IMR-90 (cell line): Measurements from ENCODE around the gene ACAD9. TPM values are rescaled to one million over a fixed set of nuclear protein-coding genes. Genes with fewer than 3 reads are reported as not detected.

Experiments used
- ATAC-seq: fragments of 200-7000 bp; cut with Tn5 transposase; 2 replicates; pipeline ENCODE4 v1.9.1; 2020; ENCODE audit warnings: low read depth, mild to moderate bottlenecking, moderate library complexity
- BruUV-seq: library from RNA; stranded (reverse); fragments of 400-500 nt; replicated peaks from 2 replicates; lab custom pipeline; 2021; lab: Mats Ljungman, UMichigan
- CTCF ChIA-PET: fragments of 300-600 bp; formaldehyde crosslinking; extraction: SDS; loops from one replicate; lab custom pipeline; 2021; ENCODE audit warnings: antibody characterized with exemption; lab: Yijun Ruan, JAX
- POLR2A ChIA-PET: fragments of 300-600 bp; sonication (Branson Sonifier 250); formaldehyde crosslinking; loops from one replicate; lab custom pipeline; 2022; ENCODE audit warnings: antibody characterized with exemption; ENCODE audit not compliant: unreplicated experiment; lab: Charles Lee
- DNase-seq: peaks from one replicate; pipeline ENCODE4 v3.0.0; 2013
- H2AFZ ChIP-seq: replicated peaks from 2 replicates; pipeline ENCODE3; 2013; ENCODE audit warnings: low read length, mild to moderate bottlenecking; ENCODE audit not compliant: poor library complexity
- H2AK5ac ChIP-seq: 2 replicates; pipeline ENCODE4 v1.6.1; 2013; ENCODE audit warnings: low read depth, low read length, inconsistent platforms
- H2AK9ac ChIP-seq: replicated peaks from 2 replicates; pipeline ENCODE3; 2013; ENCODE audit warnings: mild to moderate bottlenecking, low read depth, low read length, moderate library complexity; ENCODE audit not compliant: poor library complexity
- H2BK120ac ChIP-seq: 2 replicates; pipeline ENCODE4 v1.6.1; 2013; ENCODE audit warnings: low read depth, low read length, inconsistent platforms
- H2BK15ac ChIP-seq: 3 replicates; pipeline ENCODE4 v1.6.1; 2013; ENCODE audit warnings: low read depth, low read length, inconsistent platforms
- H2BK20ac ChIP-seq: 2 replicates; pipeline ENCODE4 v1.6.1; 2013; ENCODE audit warnings: low read depth, mild to moderate bottlenecking, inconsistent platforms, low read length, moderate library complexity
- H2BK5ac ChIP-seq: 2 replicates; pipeline ENCODE4 v1.6.1; 2013; ENCODE audit warnings: mild to moderate bottlenecking, low read depth, low read length, inconsistent platforms; ENCODE audit not compliant: poor library complexity, severe bottlenecking
- H3K14ac ChIP-seq: replicated peaks from 2 replicates; pipeline ENCODE4 v1.6.1; 2013; ENCODE audit warnings: low read depth, low read length, inconsistent platforms
- H3K18ac ChIP-seq: 2 replicates; pipeline ENCODE4 v1.6.1; 2013; ENCODE audit warnings: low read depth, low read length, control low read depth
- H3K23ac ChIP-seq: 2 replicates; pipeline ENCODE4 v1.6.1; 2013; ENCODE audit warnings: low read depth, low read length, inconsistent platforms
- H3K27ac ChIP-seq: 2 replicates; pipeline ENCODE4 v1.5.1; 2013; ENCODE audit warnings: mild to moderate bottlenecking, control low read depth, low read length; ENCODE audit not compliant: insufficient read depth
- H3K27me3 ChIP-seq: 2 replicates; pipeline ENCODE4 v1.6.1; 2013; ENCODE audit warnings: low read length; ENCODE audit not compliant: control insufficient read depth, insufficient read depth
- H3K36me3 ChIP-seq: 2 replicates; pipeline ENCODE4 v1.6.1; 2013; ENCODE audit warnings: low read length, mixed read lengths; ENCODE audit not compliant: control insufficient read depth, insufficient read depth
- H3K4ac ChIP-seq: 2 replicates; pipeline ENCODE4 v1.6.1; 2013; ENCODE audit warnings: low read depth, low read length, inconsistent platforms
- H3K4me1 ChIP-seq: 2 replicates; pipeline ENCODE4 v1.6.1; 2013; ENCODE audit warnings: low read length, mixed read lengths; ENCODE audit not compliant: control insufficient read depth, insufficient read depth
- H3K4me2 ChIP-seq: 2 replicates; pipeline ENCODE4 v1.6.1; 2013; ENCODE audit warnings: low read depth, mild to moderate bottlenecking, control low read depth, low read length, moderate library complexity
- H3K4me3 ChIP-seq: 2 replicates; pipeline ENCODE4 v1.5.1; 2013; ENCODE audit warnings: low read depth, mild to moderate bottlenecking, control low read depth, low read length, moderate library complexity; ENCODE audit not compliant: insufficient read depth
- H3K56ac ChIP-seq: 2 replicates; pipeline ENCODE4 v1.6.1; 2013; ENCODE audit warnings: low read length, inconsistent platforms; ENCODE audit not compliant: insufficient read depth; ENCODE audit errors: extremely low read depth
- H3K79me1 ChIP-seq, 2 experiments: 2 replicates each; pipeline ENCODE4 v1.6.1; 2013; ENCODE audit warnings: low read length in 2 of 2, inconsistent platforms in 1 of 2, low read depth in 1 of 2
- H3K9ac ChIP-seq: 2 replicates; pipeline ENCODE4 v1.6.1; 2013; ENCODE audit warnings: low read depth, low read length, control low read depth
- H3K9me1 ChIP-seq: 2 replicates; pipeline ENCODE4 v1.6.1; 2013; ENCODE audit warnings: low read length, inconsistent platforms; ENCODE audit not compliant: insufficient read depth
- H3K9me3 ChIP-seq: 2 replicates; pipeline ENCODE4 v1.6.1; 2013; ENCODE audit warnings: low read length; ENCODE audit not compliant: control insufficient read depth, insufficient read depth
- H4K20me1 ChIP-seq: 2 replicates; pipeline ENCODE4 v1.6.1; 2013; ENCODE audit warnings: low read length, inconsistent platforms; ENCODE audit not compliant: insufficient read depth
- H4K5ac ChIP-seq: 2 replicates; pipeline ENCODE4 v1.6.1; 2013; ENCODE audit warnings: mild to moderate bottlenecking, low read depth, low read length, control low read depth
- H4K8ac ChIP-seq, 2 experiments: 2 replicates each; pipeline ENCODE4 v1.6.1; 2013; ENCODE audit warnings: low read depth in 2 of 2, low read length in 2 of 2, control low read depth in 1 of 2, inconsistent platforms in 1 of 2
- H4K91ac ChIP-seq: 2 replicates; pipeline ENCODE4 v1.6.1; 2013; ENCODE audit warnings: low read depth, low read length, inconsistent platforms; ENCODE audit not compliant: insufficient read depth
- BHLHE40 ChIP-seq: fragments of 150-350 bp; IDR thresholded peaks from 2 replicates; pipeline ENCODE4 v1.6.1; 2016; ENCODE audit warnings: mild to moderate bottlenecking, low read depth, low read length
- CEBPB ChIP-seq: IDR thresholded peaks from 2 replicates; pipeline ENCODE4 v1.6.1; 2012; ENCODE audit warnings: low read depth, low read length, improper control_type of control experiment
- RCOR1 ChIP-seq: IDR thresholded peaks from 2 replicates; pipeline ENCODE4 v1.6.1; 2012; ENCODE audit warnings: mild to moderate bottlenecking, low read length, improper control_type of control experiment; ENCODE audit not compliant: insufficient replicate concordance
- WGBS, 2 experiments: methylation state at CpG; one replicate each; pipeline versions ENCODE4 v1.1.5 to v1.1.7; 2013; ENCODE audit warnings: missing lambda C conversion rate in 2 of 2; ENCODE audit not compliant: insufficient read length in 1 of 2; ENCODE audit errors: extremely low coverage in 2 of 2; 5-methylcytosine and 5-hydroxymethylcytosine counted together
- dilution Hi-C: fragments of 300-500 bp; cut with HindIII; formaldehyde crosslinking; loops from one replicate; pipeline ENCODE4 v1.14.3; 2018; ENCODE audit warnings: low sequenced_read_pairs; ENCODE audit not compliant: unreplicated experiment
- in situ Hi-C: fragments of 300-500 bp; cut with MboI; formaldehyde crosslinking; loops from 3 replicates; pipeline ENCODE4 v1.14.3; 2019; ENCODE audit warnings: low sequenced_read_pairs, inconsistent platforms, mixed read lengths
- intact Hi-C: fragments of 100-400 bp; cut with micrococcal nuclease; formaldehyde crosslinking; loops from 2 replicates; pipeline ENCODE4 v1.10.0; 2022
- polyA plus RNA-seq, 3 experiments: library from polyadenylated mRNA; depleted of rRNA; stranded (reverse); fragments of >200 nt; gene quantifications; 2 replicates each; pipeline ENCODE4 v1.2.3, GENCODE V29; 2012; ENCODE audit warnings: low replicate concordance in 1 of 3
- total RNA-seq: library from RNA; depleted of rRNA; stranded (reverse); fragments of >200 nt; gene quantifications from 2 replicates; pipeline ENCODE4 v1.2.3, GENCODE V29; 2012

ACAD9 gene
- total and polyA plus RNA-seq, 2 of the 4 experiments (the other 2 are of a cell fraction), result 31.2 to 41.3 TPM

GRCh38 chr3:128850544-128850943 is 28.9 kb upstream of the ACAD9 start:
- DNase-seq (no peak), ATAC-seq (no peak)
- intact Hi-C loops, result no loop called here
- Histone ChIP-seq H2AK5ac (no peak overlapping the region), H3K27ac (no peak overlapping the region), H4K5ac (no peak overlapping the region), H2BK5ac (no peak overlapping the region), H2BK120ac (no peak overlapping the region), H3K4ac (no peak overlapping the region), H3K4me1 (peaks cover 1% of the 10 kb centered on the region; the same call in 1 of the 2 replicates), H4K91ac (no peak overlapping the region), H3K36me3 (no peaks in the 10 kb centered on the region), H3K9me3 (peaks cover 11% of the 10 kb centered on the region), H3K9me1 (no peaks in the 10 kb centered on the region), H3K56ac (no peak overlapping the region), H3K23ac (no peak overlapping the region), H3K4me2 (no peak overlapping the region), H2AFZ (peak overlapping the region; percentile 33), H2BK15ac (no peak overlapping the region), H3K79me1 (no peaks in the 10 kb centered on the region), H4K20me1 (no peaks in the 10 kb centered on the region), H4K8ac (no peak overlapping the region), H3K9ac (no peak overlapping the region), H3K14ac (no peak overlapping the region), H3K4me3 (no peak overlapping the region), H2BK20ac (no peak overlapping the region), H2AK9ac (no peak overlapping the region), H3K27me3 (peaks cover 1% of the 10 kb centered on the region; the same call in 1 of the 2 replicates), H3K18ac (no peak overlapping the region)
- TF ChIP-seq CEBPB, result no peak
- TF ChIP-seq RCOR1, result no peak
- TF ChIP-seq BHLHE40, result no peak
- dilution Hi-C loops, result no loop called here
- no TSS peak for BruUV-seq
- in situ Hi-C loops, result no loop called here
- ChIA-PET POLR2A (no interaction called here), CTCF (no interaction called here)
- 81% methylated on average over 5 of the region's 9 CpGs; no CpG with 5 or more reads in 1 of the 2 experiments for WGBS, 2 experiments
